ENCODE measurements around the gene TMEM151A. TPM values are rescaled to one million over a fixed set of nuclear protein-coding genes. Genes with fewer than 3 reads are reported as not detected.
A peak's percentile ranks its signal among the peaks of the same experiment; 100 is the strongest.

TMEM151A gene
- total RNA-seq, 6 donors from 2014 or later: 0.29 to 1.9 TPM; not detected in 4

- peaks cover 0 to 26% (median 9%) of the 10 kb centered on the region in 4 donors for H3K36me3 ChIP-seq
- H3K9me3 ChIP-seq: no peaks in the 10 kb centered on the region
- no peaks in the 10 kb centered on the region for H3K27me3 ChIP-seq
- WGBS, 2 donors: 88 to 96% methylated on average over 16 of the region's 16 CpGs
- peak in 1 of 2 donors; percentile 59 for DNase-seq
- peaks cover 19 to 34% (median 24%) of the 10 kb centered on the region in 4 donors for H3K4me1 ChIP-seq
- TF ChIP-seq, protein P1, sequence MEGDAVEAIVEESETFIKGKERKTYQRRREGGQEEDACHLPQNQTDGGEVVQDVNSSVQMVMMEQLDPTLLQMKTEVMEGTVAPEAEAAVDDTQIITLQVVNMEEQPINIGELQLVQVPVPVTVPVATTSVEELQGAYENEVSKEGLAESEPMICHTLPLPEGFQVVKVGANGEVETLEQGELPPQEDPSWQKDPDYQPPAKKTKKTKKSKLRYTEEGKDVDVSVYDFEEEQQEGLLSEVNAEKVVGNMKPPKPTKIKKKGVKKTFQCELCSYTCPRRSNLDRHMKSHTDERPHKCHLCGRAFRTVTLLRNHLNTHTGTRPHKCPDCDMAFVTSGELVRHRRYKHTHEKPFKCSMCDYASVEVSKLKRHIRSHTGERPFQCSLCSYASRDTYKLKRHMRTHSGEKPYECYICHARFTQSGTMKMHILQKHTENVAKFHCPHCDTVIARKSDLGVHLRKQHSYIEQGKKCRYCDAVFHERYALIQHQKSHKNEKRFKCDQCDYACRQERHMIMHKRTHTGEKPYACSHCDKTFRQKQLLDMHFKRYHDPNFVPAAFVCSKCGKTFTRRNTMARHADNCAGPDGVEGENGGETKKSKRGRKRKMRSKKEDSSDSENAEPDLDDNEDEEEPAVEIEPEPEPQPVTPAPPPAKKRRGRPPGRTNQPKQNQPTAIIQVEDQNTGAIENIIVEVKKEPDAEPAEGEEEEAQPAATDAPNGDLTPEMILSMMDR (IDR thresholded peaks at IDR 0.05): no peak
- TF ChIP-seq EP300 (IDR thresholded peaks at IDR 0.05): no peak
- TF ChIP-seq POLR2AphosphoS5 (IDR thresholded peaks at IDR 0.05): no peak
- no peak for TF ChIP-seq POLR2A (IDR thresholded peaks at IDR 0.05)
- ATAC-seq (ENCODE audit: low FRiP score in 2 of 2): no peak
- no peak overlapping the region for H3K4me3 ChIP-seq
- H3K27ac ChIP-seq: no peak overlapping the region
Observed at GRCh38 chr11:66284526-66285078, 7.1 kb upstream of the TMEM151A start.

- no peak overlapping the region for H3K4me3 ChIP-seq
- 92 to 94% methylated on average over 10 of the region's 13 CpGs for WGBS, 2 donors
- no peak overlapping the region for H3K27ac ChIP-seq
- peaks cover 23 to 41% (median 29%) of the 10 kb centered on the region in 4 donors for H3K4me1 ChIP-seq
- H3K27me3 ChIP-seq: no peaks in the 10 kb centered on the region
- DNase-seq: no peak
- H3K36me3 ChIP-seq: peaks cover 0 to 26% (median 9%) of the 10 kb centered on the region in 4 donors
- TF ChIP-seq EP300 (IDR thresholded peaks at IDR 0.05): no peak
- no peak for TF ChIP-seq POLR2A (IDR thresholded peaks at IDR 0.05)
- TF ChIP-seq, protein P1 (IDR thresholded peaks at IDR 0.05): no peak
- no peak for TF ChIP-seq POLR2AphosphoS5 (IDR thresholded peaks at IDR 0.05)
- no peak for ATAC-seq (ENCODE audit: low FRiP score in 2 of 2)
- no peaks in the 10 kb centered on the region for H3K9me3 ChIP-seq
Observed at GRCh38 chr11:66285250-66285947, 6.3 kb upstream of the TMEM151A start.

DNA sequence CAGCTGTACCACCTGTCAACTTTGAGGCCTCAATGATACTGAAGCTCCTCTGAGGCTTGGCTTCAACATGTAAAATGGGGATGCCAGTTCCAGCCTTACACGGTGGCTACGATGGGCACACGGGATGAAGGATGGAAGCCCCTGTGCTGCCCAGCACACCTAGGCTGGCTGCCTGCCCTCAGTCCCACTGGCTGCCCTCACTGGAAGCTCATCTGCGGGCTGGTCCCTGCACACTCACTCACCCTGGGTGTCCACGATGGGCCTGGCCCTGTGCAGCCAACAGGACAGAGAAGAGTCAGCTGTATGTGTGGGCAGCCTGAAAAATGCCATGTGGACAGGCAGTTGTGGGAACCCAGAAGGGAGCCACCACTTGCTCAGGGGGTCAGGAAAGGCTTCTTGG is 5.0 kb upstream of the TMEM151A start:
- DNase-seq (no peak), ATAC-seq (ENCODE audit: low FRiP score in 2 of 2) (no peak)
- Histone ChIP-seq H3K9me3 (no peaks in the 10 kb centered on the region), H3K27me3 (peaks cover 0 to 2% (median under 1%) of the 10 kb centered on the region in 4 donors), H3K27ac (no peak overlapping the region), H3K36me3 (peaks cover 0 to 26% (median 9%) of the 10 kb centered on the region in 4 donors), H3K4me1 (peaks cover 23 to 47% (median 29%) of the 10 kb centered on the region in 4 donors), H3K4me3 (no peak overlapping the region)
- WGBS, 2 donors: 80% methylated on average over 5 of the region's 5 CpGs; no CpG with 5 or more reads in 1 of the 2 donors
- TF ChIP-seq POLR2AphosphoS5 (IDR thresholded peaks at IDR 0.05) (no peak), POLR2A (IDR thresholded peaks at IDR 0.05) (no peak), EP300 (IDR thresholded peaks at IDR 0.05) (no peak)
- TF ChIP-seq, protein P1 (IDR thresholded peaks at IDR 0.05): no peak

DNA sequence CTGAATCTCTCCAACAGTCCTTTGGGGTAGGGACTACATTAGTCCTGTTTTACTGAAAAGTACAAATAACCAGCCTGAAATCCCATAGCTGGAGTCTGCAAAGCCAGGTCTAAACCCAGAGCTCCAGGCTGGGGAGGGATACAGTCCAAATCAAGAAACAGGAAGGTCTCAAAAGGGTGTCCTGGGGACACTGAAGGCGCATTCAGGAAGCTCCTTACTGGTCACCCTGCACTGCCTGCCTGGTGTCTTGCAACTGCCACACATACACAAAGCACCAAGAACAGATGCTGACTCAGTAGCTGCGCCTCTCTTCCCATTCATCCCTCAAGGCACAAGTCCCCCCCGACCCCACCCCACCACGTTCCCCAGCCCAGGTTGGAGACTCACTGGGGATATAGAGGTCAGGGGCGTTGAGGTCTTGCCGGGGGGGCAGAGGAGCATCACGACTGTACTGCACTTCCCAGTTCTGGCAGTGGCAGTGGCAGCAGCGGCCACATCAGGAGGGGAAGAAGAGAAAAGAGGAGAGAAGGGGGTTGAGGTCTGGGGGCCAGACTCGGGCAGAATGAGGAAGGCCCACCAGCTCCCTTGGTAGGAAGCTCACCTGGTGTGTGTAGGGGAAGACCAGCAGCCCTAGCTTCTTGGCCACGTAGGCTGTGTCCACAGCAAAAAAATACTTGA is 4.3 kb upstream of the TMEM151A start:
- Histone ChIP-seq H3K4me3 (peak overlapping the region in 1 of 4 donors; percentile 75), H3K4me1 (peaks cover 26 to 49% (median 31%) of the 10 kb centered on the region in 4 donors), H3K27me3 (peaks cover 0 to 8% (median 6%) of the 10 kb centered on the region in 4 donors), H3K9me3 (no peaks in the 10 kb centered on the region), H3K36me3 (peaks cover 0 to 26% (median 9%) of the 10 kb centered on the region in 4 donors), H3K27ac (no peak overlapping the region)
- no peak for DNase-seq
- TF ChIP-seq, protein P1 (IDR thresholded peaks at IDR 0.05): no peak
- TF ChIP-seq POLR2A (IDR thresholded peaks at IDR 0.05): no peak
- no peak for TF ChIP-seq EP300 (IDR thresholded peaks at IDR 0.05)
- no peak for ATAC-seq (ENCODE audit: low FRiP score in 2 of 2)
- 64 to 71% methylated on average over 7 to 10 of the region's 10 CpGs for WGBS, 2 donors
